MM.1S (cell line): Measurements from ENCODE around the gene SPRR3.

Source experiments
- DNase-seq: peaks from one replicate; pipeline ENCODE4 v3.0.0-alpha.2; 2015
- H2AFZ ChIP-seq: fragments of 300-600 bp; sonication (generic); 2 replicates; pipeline ENCODE4 v1.6.0; 2016; ENCODE audit warnings: antibody characterized with exemption, low read length
- H3F3A ChIP-seq: fragments of 300-600 bp; sonication (generic); 2 replicates; pipeline ENCODE4 v1.6.1; 2016; ENCODE audit warnings: mild to moderate bottlenecking, antibody characterized with exemption, low read length, moderate library complexity, mixed read lengths; ENCODE audit not compliant: insufficient read depth
- H3K27ac ChIP-seq: fragments of 300-600 bp; sonication (generic); 2 replicates; pipeline ENCODE4 v1.5.1; 2016; ENCODE audit warnings: mild to moderate bottlenecking, low read length
- H3K27me3 ChIP-seq: fragments of 300-600 bp; sonication (generic); replicated peaks from 2 replicates; pipeline ENCODE4 v1.6.0; 2016; ENCODE audit warnings: low read length; ENCODE audit not compliant: insufficient read depth
- H3K36me3 ChIP-seq: fragments of 300-600 bp; sonication (generic); replicated peaks from 2 replicates; pipeline ENCODE4 v1.6.1; 2016; ENCODE audit warnings: mild to moderate bottlenecking, low read length, mixed read lengths; ENCODE audit not compliant: insufficient read depth
- H3K4me1 ChIP-seq: fragments of 300-600 bp; sonication (generic); 2 replicates; pipeline ENCODE4 v1.6.1; 2016; ENCODE audit warnings: low read length, mixed read lengths
- H3K4me2 ChIP-seq: fragments of 300-600 bp; sonication (generic); 2 replicates; pipeline ENCODE4 v1.6.0; 2016; ENCODE audit warnings: low read depth, low read length
- H3K4me3 ChIP-seq: fragments of 300-600 bp; sonication (generic); 2 replicates; pipeline ENCODE4 v1.5.1; 2016; ENCODE audit warnings: low read length, mixed read lengths
- H3K79me2 ChIP-seq: fragments of 300-600 bp; sonication (generic); 2 replicates; pipeline ENCODE4 v1.6.1; 2016; ENCODE audit warnings: mixed run types, low read length, mixed read lengths
- H3K9ac ChIP-seq: fragments of 300-600 bp; sonication (generic); 2 replicates; pipeline ENCODE4 v1.6.1; 2016; ENCODE audit warnings: low read length, mixed read lengths
- H3K9me2 ChIP-seq: fragments of 300-600 bp; sonication (generic); replicated peaks from 2 replicates; pipeline ENCODE4 v1.6.1; 2016; ENCODE audit warnings: mild to moderate bottlenecking, low read length, mixed read lengths; ENCODE audit not compliant: insufficient read depth
- H3K9me3 ChIP-seq: fragments of 300-600 bp; sonication (generic); replicated peaks from 2 replicates; pipeline ENCODE4 v1.6.1; 2016; ENCODE audit warnings: mild to moderate bottlenecking, low read length, mixed read lengths; ENCODE audit not compliant: insufficient read depth
- H4K20me1 ChIP-seq: fragments of 300-600 bp; sonication (generic); 2 replicates; pipeline ENCODE4 v1.6.1; 2016; ENCODE audit warnings: mild to moderate bottlenecking, low read length, moderate library complexity, mixed read lengths; ENCODE audit not compliant: insufficient read depth
- CTCF ChIP-seq: fragments of 300-600 bp; sonication (generic); IDR thresholded peaks from 2 replicates; pipeline ENCODE4 v1.5.1; 2016; ENCODE audit warnings: antibody characterized with exemption, low read length, mixed read lengths
- EZH2 ChIP-seq: fragments of 300-600 bp; sonication (generic); optimal IDR thresholded peaks from 2 replicates; pipeline ENCODE3; 2017; ENCODE audit warnings: low read depth, mild to moderate bottlenecking, antibody characterized with exemption, low read length, mixed read lengths
- EZH2phosphoT487 ChIP-seq: fragments of 300-600 bp; sonication (generic); IDR thresholded peaks from 2 replicates; pipeline ENCODE4 v1.6.1; 2018; ENCODE audit warnings: antibody characterized with exemption, low read length

The SPRR3 gene

GRCh38 chr1:152977614-152978013 lies 23.9 kb upstream of the SPRR3 start:
- no peak overlapping the region for H3K4me2 ChIP-seq
- no peak for DNase-seq
- no peaks in the 10 kb centered on the region for H3K79me2 ChIP-seq
- no peak overlapping the region for H3K9ac ChIP-seq
- no peak overlapping the region for H3K27ac ChIP-seq
- no peak overlapping the region for H3K4me3 ChIP-seq
- H3K4me1 ChIP-seq, result no peaks in the 10 kb centered on the region
- H4K20me1 ChIP-seq, result no peaks in the 10 kb centered on the region
- H3K36me3 ChIP-seq, result no peaks in the 10 kb centered on the region
- H3K27me3 ChIP-seq, result no peaks in the 10 kb centered on the region
- no peak overlapping the region for H2AFZ ChIP-seq
- no peak for TF ChIP-seq EZH2
- TF ChIP-seq CTCF, result no peak
- TF ChIP-seq EZH2phosphoT487, result no peak
- no peaks in the 10 kb centered on the region for H3F3A ChIP-seq
- no peaks in the 10 kb centered on the region for H3K9me3 ChIP-seq
- no peaks in the 10 kb centered on the region for H3K9me2 ChIP-seq

- H3K9me2 ChIP-seq, result no peaks in the 10 kb centered on the region
- no peaks in the 10 kb centered on the region for H3K4me1 ChIP-seq
- no peaks in the 10 kb centered on the region for H3K27me3 ChIP-seq
- H3F3A ChIP-seq, result no peaks in the 10 kb centered on the region
- H3K27ac ChIP-seq, result no peak overlapping the region
- TF ChIP-seq EZH2 (no peak), CTCF (no peak), EZH2phosphoT487 (no peak)
- H3K9me3 ChIP-seq, result no peaks in the 10 kb centered on the region
- H3K9ac ChIP-seq, result no peak overlapping the region
- no peak overlapping the region for H3K4me2 ChIP-seq
- no peak overlapping the region for H3K4me3 ChIP-seq
- no peak overlapping the region for H2AFZ ChIP-seq
- H3K79me2 ChIP-seq, result no peaks in the 10 kb centered on the region
- DNase-seq, result no peak
- no peaks in the 10 kb centered on the region for H3K36me3 ChIP-seq
- H4K20me1 ChIP-seq, result no peaks in the 10 kb centered on the region
Observed at GRCh38 chr1:152980676-152981075, 20.9 kb upstream of the SPRR3 start.

- Histone ChIP-seq H3K27ac (no peak overlapping the region), H3K9me3 (no peaks in the 10 kb centered on the region), H4K20me1 (no peaks in the 10 kb centered on the region), H3K9ac (no peak overlapping the region), H3K27me3 (no peaks in the 10 kb centered on the region), H3K4me2 (no peak overlapping the region), H3K79me2 (no peaks in the 10 kb centered on the region), H3K4me1 (no peaks in the 10 kb centered on the region), H3K9me2 (no peaks in the 10 kb centered on the region), H3F3A (no peaks in the 10 kb centered on the region), H3K36me3 (no peaks in the 10 kb centered on the region), H2AFZ (no peak overlapping the region), H3K4me3 (no peak overlapping the region)
- TF ChIP-seq EZH2phosphoT487 (no peak), CTCF (no peak), EZH2 (no peak)
- DNase-seq, result no peak
Observed at GRCh38 chr1:152981146-152981871, 20.2 kb upstream of the SPRR3 start.
